BLaER1 (cell line): Measurements from ENCODE around the gene KMT2E.

Source experiments
- H3K27ac ChIP-seq: shearing (Covaris generic); formaldehyde crosslinking; 2 replicates; pipeline ENCODE4 v1.8.1; 2022
- H3K27me3 ChIP-seq: shearing (Covaris generic); formaldehyde crosslinking; 2 replicates; pipeline ENCODE4 v1.8.1; 2022
- H3K36me3 ChIP-seq: shearing (Covaris generic); formaldehyde crosslinking; 2 replicates; pipeline ENCODE4 v1.8.1; 2022
- H3K4me1 ChIP-seq: shearing (Covaris generic); formaldehyde crosslinking; 2 replicates; pipeline ENCODE4 v1.8.1; 2022
- H3K4me2 ChIP-seq: shearing (Covaris generic); formaldehyde crosslinking; 2 replicates; pipeline ENCODE4 v1.8.1; 2022
- H3K4me3 ChIP-seq: shearing (Covaris generic); formaldehyde crosslinking; 2 replicates; pipeline ENCODE4 v1.8.1; 2022
- H3K9ac ChIP-seq: shearing (Covaris generic); formaldehyde crosslinking; 2 replicates; pipeline ENCODE4 v1.8.1; 2022
- H3K9me3 ChIP-seq: shearing (Covaris generic); formaldehyde crosslinking; 2 replicates; pipeline ENCODE4 v1.8.1; 2022
- H4K20me1 ChIP-seq: shearing (Covaris generic); formaldehyde crosslinking; 2 replicates; pipeline ENCODE4 v1.8.1; 2022
- Cebpa-rat ChIP-seq: shearing (Covaris generic); IDR thresholded peaks from 2 replicates; pipeline ENCODE4 v1.8.1; 2022

The KMT2E gene, protein sequence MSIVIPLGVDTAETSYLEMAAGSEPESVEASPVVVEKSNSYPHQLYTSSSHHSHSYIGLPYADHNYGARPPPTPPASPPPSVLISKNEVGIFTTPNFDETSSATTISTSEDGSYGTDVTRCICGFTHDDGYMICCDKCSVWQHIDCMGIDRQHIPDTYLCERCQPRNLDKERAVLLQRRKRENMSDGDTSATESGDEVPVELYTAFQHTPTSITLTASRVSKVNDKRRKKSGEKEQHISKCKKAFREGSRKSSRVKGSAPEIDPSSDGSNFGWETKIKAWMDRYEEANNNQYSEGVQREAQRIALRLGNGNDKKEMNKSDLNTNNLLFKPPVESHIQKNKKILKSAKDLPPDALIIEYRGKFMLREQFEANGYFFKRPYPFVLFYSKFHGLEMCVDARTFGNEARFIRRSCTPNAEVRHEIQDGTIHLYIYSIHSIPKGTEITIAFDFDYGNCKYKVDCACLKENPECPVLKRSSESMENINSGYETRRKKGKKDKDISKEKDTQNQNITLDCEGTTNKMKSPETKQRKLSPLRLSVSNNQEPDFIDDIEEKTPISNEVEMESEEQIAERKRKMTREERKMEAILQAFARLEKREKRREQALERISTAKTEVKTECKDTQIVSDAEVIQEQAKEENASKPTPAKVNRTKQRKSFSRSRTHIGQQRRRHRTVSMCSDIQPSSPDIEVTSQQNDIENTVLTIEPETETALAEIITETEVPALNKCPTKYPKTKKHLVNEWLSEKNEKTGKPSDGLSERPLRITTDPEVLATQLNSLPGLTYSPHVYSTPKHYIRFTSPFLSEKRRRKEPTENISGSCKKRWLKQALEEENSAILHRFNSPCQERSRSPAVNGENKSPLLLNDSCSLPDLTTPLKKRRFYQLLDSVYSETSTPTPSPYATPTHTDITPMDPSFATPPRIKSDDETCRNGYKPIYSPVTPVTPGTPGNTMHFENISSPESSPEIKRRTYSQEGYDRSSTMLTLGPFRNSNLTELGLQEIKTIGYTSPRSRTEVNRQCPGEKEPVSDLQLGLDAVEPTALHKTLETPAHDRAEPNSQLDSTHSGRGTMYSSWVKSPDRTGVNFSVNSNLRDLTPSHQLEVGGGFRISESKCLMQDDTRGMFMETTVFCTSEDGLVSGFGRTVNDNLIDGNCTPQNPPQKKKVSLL (N-terminal part only)

DNA sequence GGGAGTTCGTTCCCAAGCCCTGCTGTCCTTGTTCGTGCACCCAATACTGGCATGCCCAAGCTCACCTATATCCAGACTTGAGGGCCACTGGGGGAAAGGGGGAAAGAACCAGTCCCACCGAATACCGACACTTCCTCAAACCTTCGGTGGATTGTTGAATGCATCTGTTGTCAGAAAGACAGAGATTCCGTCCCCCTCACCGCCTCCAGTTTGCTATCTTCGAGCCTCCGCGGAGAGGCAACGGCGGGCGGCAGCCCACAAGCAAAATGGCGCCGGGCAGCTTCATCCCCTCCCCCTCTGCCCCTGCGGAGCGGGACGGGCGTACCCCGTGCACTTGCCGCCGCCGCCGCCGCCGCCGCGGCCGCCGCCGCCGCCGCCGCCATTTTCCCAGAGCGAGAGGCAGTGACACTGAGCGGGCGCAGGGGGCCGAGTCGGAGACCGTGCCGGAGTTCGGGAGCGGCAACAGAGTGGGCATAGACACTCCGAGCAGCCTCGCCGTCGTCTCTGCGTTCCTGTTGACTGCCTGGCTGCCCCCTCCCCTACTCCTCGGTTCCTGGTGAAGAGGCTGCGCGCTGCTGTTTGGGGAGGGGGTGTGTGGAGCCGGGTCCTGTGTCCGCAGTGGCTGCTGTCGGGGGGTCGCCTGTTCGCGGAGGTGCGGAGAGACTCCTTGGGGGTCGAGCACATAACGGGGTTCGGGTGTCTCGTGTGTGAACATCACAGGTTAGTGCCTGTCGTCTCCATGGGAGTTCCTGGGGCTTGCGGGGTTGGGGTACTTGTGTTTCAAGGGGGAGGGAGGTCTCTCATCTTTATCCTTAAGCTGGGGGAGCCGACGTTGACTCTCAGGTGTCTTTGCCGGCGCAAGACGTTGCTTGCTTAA is at the start of gene KMT2E:
Gene KMT2E, plus strand, starts transcription at position 390 of the 877 bp plus-strand sequence. CDS start 26,748 bp downstream, outside the sequence.
- peak within 1 kb of the TSS; percentile 85 for H3K4me3 ChIP-seq
- H3K4me1 ChIP-seq, result peaks cover 31% of the 10 kb centered on the region
- H3K9me3 ChIP-seq, result no peaks in the 10 kb centered on the region
- no peak for TF ChIP-seq Cebpa-rat
- H3K9ac ChIP-seq, result peak within 1 kb of the TSS; percentile 98
- peak within 1 kb of the TSS; percentile 99 for H3K27ac ChIP-seq
- peaks cover 39% of the 10 kb centered on the region for H4K20me1 ChIP-seq
- H3K36me3 ChIP-seq, result peaks cover 3% of the 10 kb centered on the region; the same call in 1 of the 2 replicates
- H3K27me3 ChIP-seq, result no peaks in the 10 kb centered on the region
- H3K4me2 ChIP-seq, result peak within 1 kb of the TSS; percentile 93

DNA sequence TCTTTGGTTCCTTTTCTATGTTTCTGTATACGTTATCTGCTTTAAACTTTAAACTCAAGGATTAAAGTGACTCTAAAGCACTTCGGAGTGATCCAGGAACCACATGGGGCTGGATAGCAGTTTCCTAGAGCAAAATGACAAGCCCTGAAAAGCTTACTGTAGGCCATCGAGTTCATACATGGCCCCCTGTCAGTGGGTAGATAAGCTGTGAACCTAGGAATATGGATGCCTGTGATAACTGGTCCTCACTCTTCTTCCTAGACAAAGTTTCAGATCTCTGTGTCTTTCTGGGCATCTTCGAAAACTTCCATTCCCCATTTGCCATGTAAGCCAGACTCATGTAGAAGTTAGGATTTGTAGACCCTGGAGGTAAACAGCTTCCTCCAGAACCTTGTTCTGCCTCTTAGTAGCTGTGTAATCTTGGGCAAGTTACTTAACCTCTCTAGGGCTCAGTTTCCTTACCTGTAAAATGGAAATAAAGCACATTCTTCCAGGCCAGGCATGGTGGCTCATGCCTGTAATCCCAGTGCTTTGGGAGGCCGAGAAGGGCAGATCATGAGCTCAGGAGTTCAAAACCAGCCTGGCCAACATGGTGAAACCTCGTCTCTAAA is 49.3 kb upstream of the KMT2E start:
- Histone ChIP-seq H3K27me3 (no peaks in the 10 kb centered on the region), H3K9ac (no peak overlapping the region), H3K27ac (no peak overlapping the region), H4K20me1 (peaks cover 37% of the 10 kb centered on the region; the same call in 1 of the 2 replicates), H3K4me3 (no peak overlapping the region), H3K9me3 (peaks cover 29% of the 10 kb centered on the region), H3K4me2 (no peak overlapping the region), H3K4me1 (peaks cover 18% of the 10 kb centered on the region), H3K36me3 (peaks cover 76% of the 10 kb centered on the region)
- no peak for TF ChIP-seq Cebpa-rat

DNA sequence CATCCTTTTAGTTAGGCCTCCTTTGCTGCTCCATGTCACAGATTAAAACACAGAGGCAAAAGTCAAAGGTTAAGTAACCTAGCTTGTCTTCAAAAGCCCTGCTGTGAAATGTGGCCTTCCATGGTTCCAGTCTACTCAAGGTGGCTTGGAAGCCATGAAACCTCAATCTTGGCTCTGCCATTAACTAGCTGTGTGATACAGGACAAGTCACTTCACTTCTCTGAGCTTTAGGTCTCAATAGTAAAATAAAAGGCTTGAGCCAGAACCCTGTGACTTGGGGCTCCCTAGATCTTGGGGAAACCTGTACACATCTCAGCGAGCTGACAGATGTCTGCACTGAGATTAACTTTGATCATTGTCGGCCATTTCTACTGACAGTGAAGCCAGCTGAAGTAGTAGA is 48.0 kb upstream of the KMT2E start:
- TF ChIP-seq Cebpa-rat, result no peak
- no peak overlapping the region for H3K27ac ChIP-seq
- H3K36me3 ChIP-seq, result peaks cover 89% of the 10 kb centered on the region
- peaks cover 29% of the 10 kb centered on the region for H3K9me3 ChIP-seq
- peaks cover 50% of the 10 kb centered on the region; the same call in 1 of the 2 replicates for H4K20me1 ChIP-seq
- H3K4me1 ChIP-seq, result peaks cover 13% of the 10 kb centered on the region
- H3K9ac ChIP-seq, result no peak overlapping the region
- no peak overlapping the region for H3K4me2 ChIP-seq
- no peak overlapping the region for H3K4me3 ChIP-seq
- no peaks in the 10 kb centered on the region for H3K27me3 ChIP-seq

DNA sequence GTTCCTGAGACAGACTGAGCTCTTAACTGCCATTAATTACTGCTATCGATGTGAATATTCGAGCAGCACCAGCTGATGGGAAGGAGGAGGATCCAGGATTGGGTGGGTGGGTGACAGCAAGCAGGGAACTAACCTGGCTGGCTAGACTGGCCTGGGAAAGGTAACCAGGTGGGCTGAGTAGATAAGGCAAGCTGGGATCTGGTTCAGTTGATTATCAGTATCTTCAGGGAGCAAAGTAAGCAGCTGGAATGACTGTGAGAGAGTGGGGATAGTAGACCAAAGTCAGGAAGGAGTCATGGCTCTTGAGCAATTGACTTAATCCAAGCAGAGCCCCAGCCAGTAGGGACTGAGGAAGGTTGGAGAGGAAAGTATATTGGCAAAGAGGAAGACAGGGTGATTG is 46.9 kb upstream of the KMT2E start:
- peaks cover 29% of the 10 kb centered on the region for H3K9me3 ChIP-seq
- no peak overlapping the region for H3K4me3 ChIP-seq
- no peak for TF ChIP-seq Cebpa-rat
- H3K4me2 ChIP-seq, result no peak overlapping the region
- H3K9ac ChIP-seq, result no peak overlapping the region
- H3K4me1 ChIP-seq, result peaks cover 13% of the 10 kb centered on the region
- no peaks in the 10 kb centered on the region for H3K27me3 ChIP-seq
- peaks cover 61% of the 10 kb centered on the region; the same call in 1 of the 2 replicates for H4K20me1 ChIP-seq
- peaks cover 88% of the 10 kb centered on the region for H3K36me3 ChIP-seq
- H3K27ac ChIP-seq, result no peak overlapping the region

DNA sequence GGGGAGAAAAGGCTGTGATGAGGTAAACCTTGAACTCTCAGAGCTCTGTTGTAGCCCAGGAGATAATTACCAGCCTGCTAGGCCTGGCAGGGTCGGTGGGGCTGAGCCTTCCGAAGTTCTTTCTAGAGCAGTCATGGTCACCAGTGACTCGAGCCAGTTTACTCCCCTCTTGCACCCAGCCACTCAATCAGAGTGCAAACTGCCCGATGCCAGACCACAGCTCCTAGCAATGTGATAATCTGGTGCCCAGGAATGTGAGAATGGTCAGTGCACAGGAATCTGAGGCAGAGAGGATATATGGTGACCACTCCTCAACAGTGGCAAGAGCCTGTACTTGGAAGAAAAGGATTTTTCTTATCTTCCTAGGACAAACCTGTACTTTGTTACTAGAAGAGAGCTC is 46.4 kb upstream of the KMT2E start:
- peaks cover 88% of the 10 kb centered on the region for H3K36me3 ChIP-seq
- H3K27me3 ChIP-seq, result no peaks in the 10 kb centered on the region
- H3K27ac ChIP-seq, result no peak overlapping the region
- no peak overlapping the region for H3K4me3 ChIP-seq
- H3K4me2 ChIP-seq, result no peak overlapping the region
- peaks cover 26% of the 10 kb centered on the region for H3K9me3 ChIP-seq
- H3K4me1 ChIP-seq, result peaks cover 18% of the 10 kb centered on the region
- H3K9ac ChIP-seq, result no peak overlapping the region
- peaks cover 66% of the 10 kb centered on the region; the same call in 1 of the 2 replicates for H4K20me1 ChIP-seq
- no peak for TF ChIP-seq Cebpa-rat

DNA sequence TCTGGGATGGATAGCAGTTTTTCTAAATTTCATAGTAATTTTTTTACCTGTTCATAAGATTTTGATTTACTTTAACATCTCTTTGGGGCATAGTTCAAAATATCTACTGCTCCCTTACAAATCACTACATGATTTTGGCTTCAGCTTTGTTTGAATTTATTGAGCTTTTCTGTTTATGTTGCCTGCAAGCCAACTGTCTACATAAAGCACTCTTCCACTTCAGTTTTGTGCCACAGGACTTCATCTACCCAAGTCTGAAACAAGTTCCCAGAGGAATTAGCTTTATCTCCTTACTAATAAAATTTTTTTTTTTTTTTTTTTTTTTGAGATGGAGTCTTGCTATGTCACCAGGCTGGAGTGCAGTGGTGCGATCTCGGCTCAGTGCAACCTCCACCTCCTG is 45.4 kb upstream of the KMT2E start:
- no peak overlapping the region for H3K27ac ChIP-seq
- H3K9ac ChIP-seq, result no peak overlapping the region
- H3K4me3 ChIP-seq, result no peak overlapping the region
- no peaks in the 10 kb centered on the region for H3K27me3 ChIP-seq
- peaks cover 74% of the 10 kb centered on the region for H4K20me1 ChIP-seq
- peaks cover 15% of the 10 kb centered on the region for H3K9me3 ChIP-seq
- H3K36me3 ChIP-seq, result peaks cover 79% of the 10 kb centered on the region
- TF ChIP-seq Cebpa-rat, result no peak
- H3K4me2 ChIP-seq, result no peak overlapping the region
- H3K4me1 ChIP-seq, result peaks cover 28% of the 10 kb centered on the region

DNA sequence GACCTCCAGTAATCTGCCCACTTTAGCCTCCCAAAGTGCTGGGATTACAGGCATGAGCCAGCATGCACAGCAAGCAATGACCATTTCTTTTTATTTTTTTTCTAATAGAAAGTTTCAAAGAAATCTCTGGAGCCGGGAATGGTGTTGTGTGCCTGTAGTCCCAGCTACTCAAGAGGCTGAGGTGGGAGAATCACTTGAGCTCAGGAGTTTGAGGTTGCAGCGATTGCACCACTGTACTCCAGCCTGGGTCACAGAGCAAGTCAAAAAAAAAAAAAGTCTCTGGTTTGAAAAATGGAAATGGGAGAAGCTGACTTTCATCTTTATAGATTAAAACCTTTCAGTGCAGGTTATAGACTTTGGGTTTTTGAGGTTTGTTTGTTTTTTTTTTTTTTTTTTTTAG is 44.8 kb upstream of the KMT2E start:
- Histone ChIP-seq H3K9ac (no peak overlapping the region), H3K4me1 (peaks cover 33% of the 10 kb centered on the region), H3K36me3 (peaks cover 74% of the 10 kb centered on the region), H4K20me1 (peaks cover 79% of the 10 kb centered on the region), H3K4me2 (no peak overlapping the region), H3K27me3 (no peaks in the 10 kb centered on the region), H3K4me3 (no peak overlapping the region), H3K9me3 (peaks cover 10% of the 10 kb centered on the region), H3K27ac (no peak overlapping the region)
- no peak for TF ChIP-seq Cebpa-rat

DNA sequence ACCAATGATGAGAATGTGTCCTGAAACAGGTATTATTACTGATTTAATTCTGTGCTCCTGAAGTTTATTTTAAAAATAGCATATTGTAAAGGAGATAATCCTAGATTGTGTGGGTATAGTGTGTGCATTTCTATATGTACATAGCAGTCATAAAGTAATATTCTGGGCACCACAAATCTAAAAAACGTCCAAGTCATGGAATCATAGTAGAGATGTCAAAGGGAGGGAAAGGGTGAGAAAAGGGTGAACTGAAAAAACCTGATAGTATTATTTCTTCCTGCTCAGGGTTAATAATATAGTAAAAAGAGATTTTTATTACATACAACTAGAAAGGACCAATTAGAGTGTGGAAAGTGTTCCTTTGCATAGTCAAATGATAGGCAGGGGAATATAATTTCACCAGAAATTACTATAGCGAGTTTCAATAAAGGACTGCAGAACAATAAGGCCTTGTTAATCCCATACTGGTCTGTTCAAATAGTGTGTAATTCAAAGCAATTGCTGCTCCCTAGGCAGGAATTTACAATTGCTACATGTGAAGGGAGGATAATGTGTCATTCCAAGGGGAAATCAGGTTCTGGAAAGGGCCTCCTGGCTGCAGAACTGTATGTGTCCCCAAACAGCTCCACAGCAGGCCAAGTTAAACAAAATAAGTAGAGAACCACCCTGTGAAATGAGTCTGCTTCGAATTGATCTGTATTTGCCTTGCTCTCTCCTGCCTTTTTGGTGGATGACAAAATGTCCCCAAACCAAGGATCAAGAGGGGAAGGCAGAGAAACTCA is 42.5 kb upstream of the KMT2E start:
- peak overlapping the region; percentile 60 for H3K4me2 ChIP-seq
- H3K36me3 ChIP-seq, result peaks cover 54% of the 10 kb centered on the region
- H3K27me3 ChIP-seq, result no peaks in the 10 kb centered on the region
- peaks cover 53% of the 10 kb centered on the region for H3K4me1 ChIP-seq
- no peak overlapping the region for H3K27ac ChIP-seq
- H3K9ac ChIP-seq, result no peak overlapping the region
- no peaks in the 10 kb centered on the region for H3K9me3 ChIP-seq
- no peak for TF ChIP-seq Cebpa-rat
- H3K4me3 ChIP-seq, result no peak overlapping the region
- H4K20me1 ChIP-seq, result peaks cover 94% of the 10 kb centered on the region
